ENCODE data around the gene IGF2BP2. TPM values are rescaled to one million over a fixed set of nuclear protein-coding genes. Genes with fewer than 3 reads are reported as not detected.
"Not testable (repeated sequence)": the region's sequence is repeated elsewhere in the genome, so short reads cannot be mapped to it uniquely, and the experiment has no call there.

IGF2BP2 gene
- total RNA-seq, 2 experiments from 2014 or later, result 0.13 to 0.40 TPM

DNA sequence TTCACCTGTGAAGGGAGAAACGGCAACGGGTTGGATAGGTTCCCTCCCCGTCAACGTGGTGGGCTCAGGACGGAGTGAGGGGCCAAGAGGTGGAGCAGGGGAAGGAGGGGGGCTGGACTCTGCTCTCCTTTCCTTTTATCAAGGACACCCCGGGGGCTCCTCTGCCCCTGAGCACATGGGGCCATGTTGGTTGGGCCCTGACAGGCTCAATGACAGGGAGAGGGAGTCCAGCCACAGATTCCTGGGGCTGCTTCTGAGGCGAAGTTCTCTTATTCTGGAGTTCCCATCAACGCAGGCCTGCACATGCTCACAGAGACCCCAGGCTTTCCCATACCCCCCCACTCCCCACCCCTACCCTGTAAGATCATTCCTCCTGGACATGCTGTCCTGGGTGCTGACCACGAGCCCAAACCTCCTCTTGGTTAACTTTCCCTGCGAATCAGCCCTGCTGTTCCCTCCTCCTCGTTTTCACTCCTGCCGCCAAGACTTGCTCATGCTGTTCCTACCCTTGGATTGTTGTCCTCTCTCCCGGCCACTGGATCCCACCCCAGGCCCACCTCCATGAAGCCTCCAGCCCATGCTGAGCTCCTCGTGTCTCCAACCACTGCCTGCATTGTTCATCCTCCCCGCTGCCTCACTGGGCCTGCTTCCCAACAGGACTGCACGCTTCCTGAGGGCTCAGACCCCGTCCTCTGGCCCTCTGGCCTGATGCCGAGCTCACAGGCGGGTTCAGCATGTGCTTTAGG, 177.5 kb downstream of the IGF2BP2 start:
- H3K27me3 Mint-ChIP-seq, result peaks cover 4% of the 10 kb centered on the region
- no peak overlapping the region for H3K4me3 Mint-ChIP-seq
- no peaks in the 10 kb centered on the region for H3K36me3 Mint-ChIP-seq (ENCODE audit: low read depth)
- no peak for DNase-seq
- POLR2A ChIA-PET, result interaction anchor here (1.3 kb wide), 1 partner anchor 13 kb away, joined by 4 read pairs; no protein-coding TSS in a partner anchor
- CTCF ChIA-PET, result interaction anchor here (3.4 kb wide), 1 partner anchor 13 kb away, joined by 22 read pairs; no protein-coding TSS in a partner anchor
- H3K27ac Mint-ChIP-seq, result no peak overlapping the region
- no peaks in the 10 kb centered on the region for H3K9me3 Mint-ChIP-seq
- no peaks in the 10 kb centered on the region for H3K4me1 Mint-ChIP-seq

DNA sequence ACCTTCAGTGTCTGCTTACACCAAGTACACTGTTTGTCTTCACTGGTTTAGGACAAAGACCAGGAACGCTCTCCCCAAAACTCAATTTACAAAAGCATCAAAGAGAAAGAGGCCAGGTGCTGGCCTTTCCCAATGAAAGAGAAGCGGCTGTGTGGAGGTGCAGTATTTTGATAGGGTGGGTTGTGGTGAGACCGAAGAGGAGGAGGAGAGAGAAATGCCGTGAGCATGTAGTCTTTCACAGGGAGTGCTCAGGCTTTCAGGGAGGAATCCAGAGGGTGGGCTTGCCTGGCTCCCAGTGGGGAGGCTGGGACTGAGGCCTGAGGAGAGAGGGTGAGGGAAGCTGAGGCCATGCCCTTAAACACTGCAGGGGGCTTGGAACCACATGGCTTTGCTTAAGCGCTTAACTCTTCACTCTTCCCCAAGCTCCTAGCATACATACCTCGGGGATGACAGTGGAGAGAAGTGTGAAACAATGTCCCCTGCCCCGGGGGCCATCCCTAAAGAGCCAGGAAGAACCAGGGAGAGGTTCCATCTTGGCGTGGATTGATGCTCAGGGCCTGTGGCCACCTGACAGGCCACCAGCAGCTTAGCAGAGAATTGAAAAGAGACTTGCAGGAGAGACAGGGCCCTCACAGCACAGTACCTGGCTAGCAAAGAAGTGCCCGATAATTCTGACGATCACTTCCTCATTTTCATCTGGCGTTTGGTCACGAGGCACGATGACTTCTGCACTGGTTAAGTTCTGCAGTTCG, 178.3 kb downstream of the IGF2BP2 start:
- Mint-ChIP-seq H3K27ac (no peak overlapping the region), H3K4me1 (no peaks in the 10 kb centered on the region), H3K4me3 (no peak overlapping the region), H3K27me3 (peaks cover 7% of the 10 kb centered on the region), H3K36me3 (ENCODE audit: low read depth) (no peaks in the 10 kb centered on the region), H3K9me3 (no peaks in the 10 kb centered on the region)
- ChIA-PET CTCF (interaction anchor here (3.4 kb wide), 1 partner anchor 14 kb away, joined by 22 read pairs; no protein-coding TSS in a partner anchor), POLR2A (no interaction called here)
- DNase-seq, result no peak

DNA sequence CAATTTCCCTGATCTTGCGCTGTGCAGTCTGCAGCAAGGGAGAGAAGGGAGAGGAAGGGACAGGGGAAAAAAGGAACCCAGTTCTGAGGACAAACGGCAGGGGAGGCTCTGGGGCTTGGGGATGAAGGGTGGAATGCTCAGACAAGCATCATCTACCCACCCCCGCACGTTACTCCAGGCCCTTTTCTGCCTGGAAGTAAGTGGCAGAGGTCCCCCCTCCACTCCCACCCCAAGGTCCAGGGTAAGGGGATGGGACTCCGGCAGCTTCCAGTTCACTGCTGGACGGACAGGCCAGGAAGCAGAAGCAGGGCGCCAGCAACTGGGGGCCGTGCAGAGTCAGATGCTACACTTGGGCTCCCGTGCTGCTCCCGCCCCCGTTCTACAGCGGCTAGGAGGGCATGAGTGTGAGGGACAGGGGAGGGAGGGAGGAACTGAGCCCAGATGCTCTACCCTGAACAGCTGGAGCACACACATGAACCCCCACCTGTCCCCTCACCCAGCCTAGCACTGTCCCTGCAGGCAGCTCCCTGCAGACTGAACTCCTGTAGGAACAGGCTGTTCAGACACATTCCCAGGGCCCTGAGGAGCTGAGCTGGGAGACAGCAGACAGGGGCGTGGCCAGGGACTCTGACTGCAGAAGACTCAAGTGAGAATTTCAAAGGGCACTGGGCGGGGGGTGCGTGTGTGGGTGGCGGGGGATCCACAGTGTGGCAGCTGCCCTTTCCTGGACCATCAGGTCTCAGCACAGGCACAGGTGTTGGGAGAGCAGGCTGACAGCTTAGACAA, 179.1 kb downstream of the IGF2BP2 start:
- no peaks in the 10 kb centered on the region for H3K36me3 Mint-ChIP-seq (ENCODE audit: low read depth)
- POLR2A ChIA-PET, result no interaction called here
- H3K4me1 Mint-ChIP-seq, result no peaks in the 10 kb centered on the region
- no peak overlapping the region for H3K4me3 Mint-ChIP-seq
- CTCF ChIA-PET, result interaction anchor here (3.4 kb wide), 1 partner anchor 15 kb away, joined by 22 read pairs; no protein-coding TSS in a partner anchor
- DNase-seq, result no peak
- H3K9me3 Mint-ChIP-seq, result no peaks in the 10 kb centered on the region
- H3K27me3 Mint-ChIP-seq, result peaks cover 7% of the 10 kb centered on the region
- H3K27ac Mint-ChIP-seq, result no peak overlapping the region

DNA sequence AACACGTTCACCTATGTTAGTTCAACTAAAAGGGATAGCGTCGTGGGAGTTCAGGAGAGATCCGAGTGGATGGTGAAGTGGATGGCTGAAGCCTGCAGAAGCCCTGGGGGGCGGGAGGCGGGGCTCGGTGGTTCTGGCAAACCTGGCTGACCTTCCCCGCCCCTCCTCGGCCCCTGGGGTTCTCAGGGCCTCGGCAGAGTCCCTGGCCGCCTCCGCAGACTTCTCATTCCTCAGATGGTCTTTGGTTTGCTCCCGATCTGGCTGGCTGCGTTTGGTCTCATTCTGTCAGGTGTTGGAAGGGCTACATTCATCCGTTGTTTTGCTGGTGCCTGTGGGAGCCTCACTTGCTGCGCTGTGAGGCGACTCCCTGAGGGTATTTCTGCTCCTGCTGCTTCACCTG, 179.7 kb downstream of the IGF2BP2 start:
- H3K4me1 Mint-ChIP-seq; H3K36me3 Mint-ChIP-seq (ENCODE audit: low read depth); DNase-seq; H3K27ac Mint-ChIP-seq; POLR2A ChIA-PET; H3K4me3 Mint-ChIP-seq; H3K9me3 Mint-ChIP-seq; CTCF ChIA-PET: not testable (repeated sequence)
- peaks cover 10% of the 10 kb centered on the region for H3K27me3 Mint-ChIP-seq

DNA sequence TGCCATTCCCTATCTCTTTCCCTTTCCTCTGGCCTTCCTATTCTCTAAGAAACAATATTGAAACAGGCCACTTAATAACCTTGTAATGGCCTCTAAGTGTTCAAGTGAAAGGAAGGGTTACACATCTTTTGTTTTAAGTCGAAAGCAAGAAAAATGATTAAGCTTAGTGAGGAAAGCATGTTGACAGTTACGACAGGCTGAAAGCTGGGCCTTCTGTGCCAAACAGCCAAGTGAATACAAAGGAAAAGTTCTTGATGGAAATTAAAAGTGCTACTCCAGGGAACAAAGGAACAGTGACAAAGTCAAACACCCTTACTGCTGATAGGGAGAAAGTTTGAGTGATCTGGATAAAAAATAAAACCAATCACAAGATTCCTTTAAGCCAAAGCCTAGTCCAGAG, 184.5 kb downstream of the IGF2BP2 start:
- POLR2A ChIA-PET, result no interaction called here
- no peaks in the 10 kb centered on the region for H3K36me3 Mint-ChIP-seq (ENCODE audit: low read depth)
- CTCF ChIA-PET, result interaction anchor here (0.6 to 2.7 kb wide), 2 partner anchors 20 to 31 kb away, joined by 6 to 13 read pairs; no protein-coding TSS in a partner anchor
- no peaks in the 10 kb centered on the region for H3K9me3 Mint-ChIP-seq
- no peaks in the 10 kb centered on the region for H3K4me1 Mint-ChIP-seq
- H3K4me3 Mint-ChIP-seq, result no peak overlapping the region
- no peak overlapping the region for H3K27ac Mint-ChIP-seq
- DNase-seq, result no peak
- peaks cover 10% of the 10 kb centered on the region for H3K27me3 Mint-ChIP-seq

DNA sequence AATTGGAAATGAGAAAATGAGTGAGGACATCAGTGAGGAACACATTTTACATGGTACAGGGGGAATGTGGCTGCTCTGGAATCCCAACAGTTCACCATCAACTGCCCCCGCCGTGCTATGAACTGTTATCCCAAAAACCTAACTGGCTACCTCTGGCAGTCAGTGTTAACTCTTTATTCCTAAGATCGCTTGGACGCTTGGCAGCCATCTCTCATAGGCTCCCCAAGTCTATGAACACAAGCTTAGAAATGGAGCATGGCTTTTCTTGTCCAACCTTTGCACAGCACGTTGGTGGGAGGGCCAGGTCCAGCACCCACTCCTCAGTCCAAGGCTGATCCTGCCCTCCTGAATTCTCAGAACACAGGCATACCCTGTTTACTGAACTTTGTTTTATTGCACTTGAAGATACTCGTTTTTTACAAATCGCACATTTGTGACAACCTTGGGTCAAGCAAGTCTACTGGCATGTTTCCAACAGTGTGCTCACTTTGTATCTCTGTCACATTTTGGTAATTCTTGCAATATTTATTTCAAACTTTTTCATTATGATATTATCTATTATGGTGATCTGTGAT, 185.1 kb downstream of the IGF2BP2 start:
- Mint-ChIP-seq H3K4me1 (no peaks in the 10 kb centered on the region), H3K9me3 (no peaks in the 10 kb centered on the region), H3K27ac (no peak overlapping the region), H3K27me3 (peaks cover 9% of the 10 kb centered on the region), H3K36me3 (ENCODE audit: low read depth) (no peaks in the 10 kb centered on the region), H3K4me3 (no peak overlapping the region)
- no peak for DNase-seq
- CTCF ChIA-PET, result interaction anchor here (2.7 kb wide), 1 partner anchor 21 kb away, joined by 13 read pairs; no protein-coding TSS in a partner anchor
- POLR2A ChIA-PET, result no interaction called here

DNA sequence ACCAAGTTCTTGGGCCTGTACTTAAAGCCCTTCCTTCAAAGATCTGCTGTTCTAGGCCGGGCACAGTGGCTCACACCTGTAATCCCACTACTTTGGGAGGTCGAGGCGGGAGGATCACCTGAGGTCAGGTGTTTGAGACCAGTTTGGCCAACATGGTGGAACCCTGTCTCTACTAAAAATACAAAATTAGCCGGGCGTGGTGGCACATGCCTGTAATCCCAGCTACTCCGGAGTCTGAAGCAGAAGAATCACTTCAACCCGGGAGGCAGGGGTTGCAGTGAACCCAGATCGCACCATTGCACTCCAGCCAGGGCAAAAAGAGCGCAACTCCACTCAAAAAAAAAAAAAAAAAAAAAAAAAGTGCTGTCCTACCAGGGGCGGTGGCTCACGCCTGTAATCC, 186.2 kb downstream of the IGF2BP2 start:
- POLR2A ChIA-PET; H3K4me3 Mint-ChIP-seq; H3K27ac Mint-ChIP-seq; DNase-seq; H3K4me1 Mint-ChIP-seq; CTCF ChIA-PET; H3K9me3 Mint-ChIP-seq; H3K27me3 Mint-ChIP-seq; H3K36me3 Mint-ChIP-seq (ENCODE audit: low read depth): not testable (repeated sequence)

DNA sequence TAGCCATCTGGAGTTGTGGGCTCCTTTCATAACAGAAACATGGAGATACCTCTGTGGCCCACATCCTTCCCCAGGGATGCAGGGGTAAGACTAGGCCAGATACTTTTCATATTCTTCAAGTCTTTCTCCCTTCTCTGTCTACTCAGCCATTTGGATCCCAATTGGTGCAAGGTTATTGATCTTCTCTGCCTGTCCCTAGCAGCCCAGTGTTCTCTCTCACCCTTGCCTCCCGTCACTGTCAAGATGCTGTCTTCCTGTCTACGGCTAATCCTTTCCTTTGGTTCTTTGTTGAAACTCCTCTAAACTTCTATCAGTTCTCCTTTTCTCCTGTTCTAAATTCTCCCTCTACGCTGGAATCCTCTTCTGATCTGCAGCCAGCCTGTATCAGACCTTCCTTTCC, 187.5 kb downstream of the IGF2BP2 start:
- Mint-ChIP-seq H3K4me1 (no peaks in the 10 kb centered on the region), H3K9me3 (no peaks in the 10 kb centered on the region), H3K4me3 (no peak overlapping the region), H3K36me3 (ENCODE audit: low read depth) (no peaks in the 10 kb centered on the region), H3K27me3 (peaks cover 9% of the 10 kb centered on the region), H3K27ac (no peak overlapping the region)
- no peak for DNase-seq
- ChIA-PET POLR2A (no interaction called here), CTCF (no interaction called here)

DNA sequence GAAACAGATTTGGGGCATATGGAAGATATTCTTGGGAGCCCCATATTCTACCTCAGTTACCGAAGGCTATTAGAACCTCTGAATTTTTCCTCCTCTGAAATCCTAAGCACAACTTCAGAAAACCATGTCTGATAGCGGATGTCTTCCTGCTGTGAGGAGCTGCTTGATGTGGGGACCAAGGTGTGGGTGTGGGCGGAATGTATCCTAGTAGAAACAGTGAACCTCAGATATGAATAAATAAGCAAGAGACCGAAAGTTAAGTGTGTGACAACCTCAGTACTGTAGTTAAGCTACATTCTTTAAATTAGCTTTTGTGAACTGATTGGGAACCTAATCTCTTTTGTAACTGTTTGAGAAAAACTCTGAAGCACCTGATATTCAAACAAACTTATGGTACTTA, 191.8 kb downstream of the IGF2BP2 start:
- H3K9me3 Mint-ChIP-seq, result no peaks in the 10 kb centered on the region
- H3K27me3 Mint-ChIP-seq, result no peaks in the 10 kb centered on the region
- no peak overlapping the region for H3K4me3 Mint-ChIP-seq
- POLR2A ChIA-PET, result no interaction called here
- CTCF ChIA-PET, result interaction anchor here (0.9 kb wide), 1 partner anchor 27 kb away, joined by 4 read pairs; no protein-coding TSS in a partner anchor
- H3K4me1 Mint-ChIP-seq, result no peaks in the 10 kb centered on the region
- DNase-seq, result no peak
- no peak overlapping the region for H3K27ac Mint-ChIP-seq
- H3K36me3 Mint-ChIP-seq (ENCODE audit: low read depth), result peaks cover 8% of the 10 kb centered on the region

DNA sequence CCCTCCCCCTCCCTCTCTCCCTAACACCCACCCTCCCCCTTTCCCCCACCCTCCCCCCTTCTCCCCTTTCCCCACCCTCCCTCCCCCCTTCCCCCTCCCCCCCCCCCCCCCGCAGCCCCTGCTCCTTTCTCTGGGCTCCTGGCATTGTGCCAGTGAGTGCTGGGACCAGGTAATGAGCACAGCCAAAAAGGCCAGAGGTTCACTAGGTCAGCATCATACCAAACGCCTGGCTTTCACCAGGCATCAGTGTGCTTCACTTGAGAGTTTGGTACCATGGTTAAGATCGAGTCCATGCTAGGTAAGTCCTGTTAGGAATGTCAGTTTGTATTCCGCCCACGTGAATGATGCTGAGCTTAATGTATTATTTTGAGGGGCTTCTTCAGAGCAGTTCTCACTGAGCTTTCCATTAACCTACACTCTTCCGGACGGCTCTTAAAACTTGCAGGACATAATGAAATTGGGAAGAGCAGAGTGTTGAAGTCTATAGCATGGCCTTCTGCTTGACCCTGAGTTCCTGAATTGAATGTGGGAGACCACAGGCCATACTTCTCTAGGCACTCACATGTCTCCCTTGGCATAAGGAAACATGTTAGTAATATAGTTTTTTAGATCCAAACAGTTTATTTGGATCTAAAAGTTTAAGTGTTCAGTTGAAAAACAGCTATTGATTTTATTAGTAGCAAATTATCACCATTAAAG, 193.2 kb downstream of the IGF2BP2 start:
- no peak overlapping the region for H3K27ac Mint-ChIP-seq
- H3K4me3 Mint-ChIP-seq, result no peak overlapping the region
- no peaks in the 10 kb centered on the region for H3K9me3 Mint-ChIP-seq
- H3K36me3 Mint-ChIP-seq (ENCODE audit: low read depth), result peaks cover 17% of the 10 kb centered on the region
- DNase-seq, result no peak
- ChIA-PET CTCF (no interaction called here), POLR2A (no interaction called here)
- no peaks in the 10 kb centered on the region for H3K4me1 Mint-ChIP-seq
- no peaks in the 10 kb centered on the region for H3K27me3 Mint-ChIP-seq

DNA sequence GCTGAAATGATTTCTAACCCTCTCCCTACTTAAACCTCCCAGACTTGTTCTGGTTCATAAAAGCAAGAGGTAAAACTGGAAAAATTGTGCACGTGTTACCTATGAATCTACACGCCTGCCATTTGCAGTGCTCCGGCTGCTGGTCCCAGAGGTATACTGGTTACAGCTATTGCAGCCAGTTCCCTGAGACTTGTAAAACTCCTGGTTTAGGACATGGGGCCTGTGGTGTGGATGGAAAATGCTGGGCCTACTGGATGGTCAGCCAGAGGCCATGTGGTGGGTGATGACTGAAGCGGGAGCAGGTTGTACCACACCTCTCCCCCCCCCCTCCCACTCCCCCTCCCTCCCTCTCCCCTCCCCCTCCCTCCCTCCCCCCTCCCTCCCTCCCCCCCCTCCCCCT, 193.7 kb downstream of the IGF2BP2 start:
- DNase-seq, result no peak
- Mint-ChIP-seq H3K36me3 (ENCODE audit: low read depth) (peaks cover 19% of the 10 kb centered on the region), H3K27ac (no peak overlapping the region), H3K4me1 (peaks cover 1% of the 10 kb centered on the region), H3K4me3 (no peak overlapping the region), H3K9me3 (no peaks in the 10 kb centered on the region), H3K27me3 (no peaks in the 10 kb centered on the region)
- POLR2A ChIA-PET, result no interaction called here
- CTCF ChIA-PET, result no interaction called here

DNA sequence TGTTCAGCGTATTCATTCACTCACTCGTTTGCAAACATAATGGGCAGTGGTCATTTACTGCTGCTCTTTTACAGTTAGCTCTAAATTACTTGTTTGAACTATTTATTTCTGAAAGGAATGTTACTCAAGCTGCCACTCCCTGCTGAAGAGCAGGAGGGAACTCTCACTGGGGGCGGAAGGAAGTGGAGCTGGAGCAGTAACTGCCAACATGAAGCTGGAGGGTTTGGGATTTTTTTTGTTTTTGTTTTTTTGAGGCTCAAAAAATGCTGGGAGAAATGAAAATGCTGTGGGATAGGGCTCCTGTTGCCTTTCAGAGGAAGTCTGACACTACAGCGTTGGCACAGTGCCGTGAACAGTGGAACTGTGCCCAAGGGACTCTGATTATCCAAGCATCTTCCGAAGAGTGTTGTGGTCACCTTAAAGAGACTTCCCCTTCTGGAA, 194.6 kb downstream of the IGF2BP2 start:
- ChIA-PET CTCF (no interaction called here), POLR2A (no interaction called here)
- H3K27ac Mint-ChIP-seq, result no peak overlapping the region
- peaks cover 8% of the 10 kb centered on the region for H3K4me1 Mint-ChIP-seq
- no peaks in the 10 kb centered on the region for H3K27me3 Mint-ChIP-seq
- no peaks in the 10 kb centered on the region for H3K9me3 Mint-ChIP-seq
- no peak for DNase-seq
- H3K36me3 Mint-ChIP-seq (ENCODE audit: low read depth), result peaks cover 26% of the 10 kb centered on the region
- no peak overlapping the region for H3K4me3 Mint-ChIP-seq
